Activated CD4-positive, alpha-beta T cell treated with anti-CD3 and anti-CD28 coated beads for 36 hours (primary cell): ENCODE results near the gene ANAPC2. TPM values are rescaled to one million over a fixed set of nuclear protein-coding genes. Genes with fewer than 3 reads are reported as not detected.
A peak's percentile ranks its signal among the peaks of the same experiment; 100 is the strongest.

Experiments
- ATAC-seq: fragments of 200-7000 bp; cut with Tn5 transposase; one replicate; pipeline ENCODE4 v1.10.0; 2021; ENCODE audit warnings: mild to moderate bottlenecking, moderate library complexity
- CTCF ChIA-PET: fragments of 350-600 bp; sonication (Branson Sonifier 250); formaldehyde crosslinking; loops from one replicate; lab custom pipeline; 2021; ENCODE audit warnings: antibody characterized with exemption; lab: Charles Lee
- POLR2A ChIA-PET: fragments of 350-600 bp; sonication (Branson Sonifier 250); formaldehyde crosslinking; loops from one replicate; lab custom pipeline; 2021; ENCODE audit warnings: antibody characterized with exemption, inconsistent platforms; lab: Charles Lee
- DNase-seq: peaks from one replicate; pipeline ENCODE4 v3.0.0-alpha.2; 2020
- H3K27ac Mint-ChIP-seq: one replicate; pipeline ENCODE4 v1.8.0; 2021; ENCODE audit warnings: mixed read lengths
- H3K27me3 Mint-ChIP-seq: one replicate; pipeline ENCODE4 v1.8.0; 2021; ENCODE audit warnings: mixed read lengths
- H3K36me3 Mint-ChIP-seq: one replicate; pipeline ENCODE4 v1.8.0; 2021; ENCODE audit warnings: low read depth, mixed read lengths
- H3K4me1 Mint-ChIP-seq: one replicate; pipeline ENCODE4 v1.8.0; 2021; ENCODE audit warnings: mixed read lengths
- H3K4me3 Mint-ChIP-seq: one replicate; pipeline ENCODE4 v1.8.0; 2021; ENCODE audit warnings: mild to moderate bottlenecking, moderate library complexity, mixed read lengths
- H3K9me3 Mint-ChIP-seq: one replicate; pipeline ENCODE4 v1.8.0; 2021; ENCODE audit warnings: low read depth, mixed read lengths
- intact Hi-C, 2 experiments: fragments of 100-400 bp; cut with DNase I in 1 of 2; cut with micrococcal nuclease in 1 of 2; formaldehyde crosslinking; loops; one replicate each; pipeline versions ENCODE4 v1.14.2 to v1.15.1; 2022 to 2024; cut with DNase I, micrococcal nuclease
- total RNA-seq, 2 experiments: library from RNA; stranded (reverse); gene quantifications; one replicate each; pipeline ENCODE4 v1.2.3, GENCODE V29; 2021

The ANAPC2 gene
- total RNA-seq, 2 experiments from 2014 or later: 30.8 to 38.4 TPM

- H3K27me3 Mint-ChIP-seq: peaks cover 19% of the 10 kb centered on the region
- no peaks in the 10 kb centered on the region for H3K4me1 Mint-ChIP-seq
- POLR2A ChIA-PET: no interaction called here
- intact Hi-C loops: no loop called here
- H3K36me3 Mint-ChIP-seq: no peaks in the 10 kb centered on the region
- no peak overlapping the region for H3K4me3 Mint-ChIP-seq
- CTCF ChIA-PET: no interaction called here
- DNase-seq (no peak), ATAC-seq (no peak)
- no peaks in the 10 kb centered on the region for H3K9me3 Mint-ChIP-seq
- H3K27ac Mint-ChIP-seq: no peak overlapping the region
Observed at GRCh38 chr9:137170486-137171148, 17.7 kb downstream of the ANAPC2 start.

GRCh38 chr9:137169896-137170358 lies 18.4 kb downstream of the ANAPC2 start, which contains the start of gene LRRC26:
LRRC26 (minus strand) TSS chr9:137170051; CDS start chr9:137169943, 108 bp downstream.
- CTCF ChIA-PET: no interaction called here
- intact Hi-C loops: no loop called here

GRCh38 chr9:137168904-137169856 lies 19.2 kb downstream of the ANAPC2 start:
- intact Hi-C loops: no loop called here
- Mint-ChIP-seq H3K4me3 (peak overlapping the region; percentile 44), H3K27me3 (peaks cover 26% of the 10 kb centered on the region), H3K4me1 (no peaks in the 10 kb centered on the region), H3K36me3 (no peaks in the 10 kb centered on the region), H3K9me3 (no peaks in the 10 kb centered on the region), H3K27ac (no peak overlapping the region)
- peak; percentile 42 for ATAC-seq
- POLR2A ChIA-PET: no interaction called here
- CTCF ChIA-PET: interaction anchor here (0.7 kb wide), 1 partner anchor 122 kb away, joined by 3 read pairs; no protein-coding TSS in a partner anchor
- peak; percentile 39 for DNase-seq

More at GRCh38 chr9:137169896-137170358, 18.4 kb downstream of the ANAPC2 start, which contains the start of gene LRRC26:
- no peaks in the 10 kb centered on the region for H3K9me3 Mint-ChIP-seq
- no peaks in the 10 kb centered on the region for H3K36me3 Mint-ChIP-seq
- DNase-seq (no peak), ATAC-seq (no peak)
- no peaks in the 10 kb centered on the region for H3K4me1 Mint-ChIP-seq
- H3K4me3 Mint-ChIP-seq: peak within 1 kb of the TSS; percentile 44
- peaks cover 23% of the 10 kb centered on the region for H3K27me3 Mint-ChIP-seq
- H3K27ac Mint-ChIP-seq: no peak within 1 kb of the TSS
- POLR2A ChIA-PET: no interaction called here

GRCh38 chr9:137168573-137168903 lies 19.8 kb downstream of the ANAPC2 start:
- no peaks in the 10 kb centered on the region for H3K36me3 Mint-ChIP-seq
- peaks cover 28% of the 10 kb centered on the region for H3K27me3 Mint-ChIP-seq
- no peaks in the 10 kb centered on the region for H3K9me3 Mint-ChIP-seq
- ChIA-PET POLR2A (no interaction called here), CTCF (interaction anchor here (0.6 to 0.7 kb wide), 2 partner anchors 122 to 641 kb away, joined by 3 to 4 read pairs; no protein-coding TSS in a partner anchor)
- ATAC-seq (peak; percentile 7), DNase-seq (peak; percentile 37)
- intact Hi-C loops: no loop called here
- no peaks in the 10 kb centered on the region for H3K4me1 Mint-ChIP-seq
- no peak overlapping the region for H3K27ac Mint-ChIP-seq
- H3K4me3 Mint-ChIP-seq: peak overlapping the region; percentile 44

GRCh38 chr9:137167747-137168572 lies 20.4 kb downstream of the ANAPC2 start:
- no peak overlapping the region for H3K27ac Mint-ChIP-seq
- CTCF ChIA-PET: interaction anchor here (0.6 to 0.7 kb wide), 2 partner anchors 121 to 640 kb away, joined by 3 to 4 read pairs; no protein-coding TSS in a partner anchor
- H3K4me1 Mint-ChIP-seq: no peaks in the 10 kb centered on the region
- no peak overlapping the region for H3K4me3 Mint-ChIP-seq
- H3K9me3 Mint-ChIP-seq: no peaks in the 10 kb centered on the region
- H3K27me3 Mint-ChIP-seq: peaks cover 27% of the 10 kb centered on the region
- no peaks in the 10 kb centered on the region for H3K36me3 Mint-ChIP-seq
- ATAC-seq: peak; percentile 20
- peak; percentile 34 for DNase-seq
- intact Hi-C loops: no loop called here
- POLR2A ChIA-PET: no interaction called here

- Mint-ChIP-seq H3K4me3 (no peak overlapping the region), H3K36me3 (no peaks in the 10 kb centered on the region), H3K27me3 (peaks cover 29% of the 10 kb centered on the region), H3K4me1 (no peaks in the 10 kb centered on the region), H3K9me3 (no peaks in the 10 kb centered on the region), H3K27ac (no peak overlapping the region)
- intact Hi-C loops: no loop called here
- ChIA-PET POLR2A (no interaction called here), CTCF (no interaction called here)
- DNase-seq (no peak), ATAC-seq (no peak)
Observed at GRCh38 chr9:137167277-137167746, 21.0 kb downstream of the ANAPC2 start.

GRCh38 chr9:137166380-137167229 lies 21.8 kb downstream of the ANAPC2 start:
- Mint-ChIP-seq H3K4me1 (no peaks in the 10 kb centered on the region), H3K27me3 (peaks cover 32% of the 10 kb centered on the region), H3K4me3 (no peak overlapping the region), H3K36me3 (no peaks in the 10 kb centered on the region), H3K9me3 (no peaks in the 10 kb centered on the region), H3K27ac (no peak overlapping the region)
- ChIA-PET CTCF (interaction anchor here (0.7 to 1.1 kb wide), 2 partner anchors 60 to 70 kb away, joined by 3 to 4 read pairs; no protein-coding TSS in a partner anchor), POLR2A (no interaction called here)
- no peak for DNase-seq
- intact Hi-C loops: no loop called here
- ATAC-seq: no peak

- ATAC-seq (no peak), DNase-seq (no peak)
- intact Hi-C loops: no loop called here
- H3K27me3 Mint-ChIP-seq: peaks cover 29% of the 10 kb centered on the region
- POLR2A ChIA-PET: no interaction called here
- CTCF ChIA-PET: no interaction called here
- H3K9me3 Mint-ChIP-seq: no peaks in the 10 kb centered on the region
- no peaks in the 10 kb centered on the region for H3K36me3 Mint-ChIP-seq
- no peak overlapping the region for H3K27ac Mint-ChIP-seq
- H3K4me1 Mint-ChIP-seq: no peaks in the 10 kb centered on the region
- no peak overlapping the region for H3K4me3 Mint-ChIP-seq
Observed at GRCh38 chr9:137165250-137165836, 23.0 kb downstream of the ANAPC2 start.

GRCh38 chr9:137164370-137165249 lies 23.8 kb downstream of the ANAPC2 start:
- ChIA-PET POLR2A (no interaction called here), CTCF (no interaction called here)
- H3K27me3 Mint-ChIP-seq: peaks cover 28% of the 10 kb centered on the region
- no peak for ATAC-seq
- intact Hi-C loops: no loop called here
- no peak for DNase-seq
- H3K4me3 Mint-ChIP-seq: no peak overlapping the region
- H3K9me3 Mint-ChIP-seq: no peaks in the 10 kb centered on the region
- no peak overlapping the region for H3K27ac Mint-ChIP-seq
- no peaks in the 10 kb centered on the region for H3K36me3 Mint-ChIP-seq
- H3K4me1 Mint-ChIP-seq: no peaks in the 10 kb centered on the region
